GM12872 (cell line): Measurements from ENCODE around the gene SLC25A34.

ENCODE experiments used
- TF ChIP-seq, protein P1 (sequence below): IDR thresholded peaks from 3 replicates; pipeline ENCODE4 v1.5.1; 2011; ENCODE audit warnings: low read depth, mild to moderate bottlenecking, low read length, moderate library complexity; ENCODE audit not compliant: insufficient read depth

The SLC25A34 gene

GRCh38 chr1:15762546-15762945 lies 26.5 kb downstream of the SLC25A34 start:
- TF ChIP-seq, protein P1, sequence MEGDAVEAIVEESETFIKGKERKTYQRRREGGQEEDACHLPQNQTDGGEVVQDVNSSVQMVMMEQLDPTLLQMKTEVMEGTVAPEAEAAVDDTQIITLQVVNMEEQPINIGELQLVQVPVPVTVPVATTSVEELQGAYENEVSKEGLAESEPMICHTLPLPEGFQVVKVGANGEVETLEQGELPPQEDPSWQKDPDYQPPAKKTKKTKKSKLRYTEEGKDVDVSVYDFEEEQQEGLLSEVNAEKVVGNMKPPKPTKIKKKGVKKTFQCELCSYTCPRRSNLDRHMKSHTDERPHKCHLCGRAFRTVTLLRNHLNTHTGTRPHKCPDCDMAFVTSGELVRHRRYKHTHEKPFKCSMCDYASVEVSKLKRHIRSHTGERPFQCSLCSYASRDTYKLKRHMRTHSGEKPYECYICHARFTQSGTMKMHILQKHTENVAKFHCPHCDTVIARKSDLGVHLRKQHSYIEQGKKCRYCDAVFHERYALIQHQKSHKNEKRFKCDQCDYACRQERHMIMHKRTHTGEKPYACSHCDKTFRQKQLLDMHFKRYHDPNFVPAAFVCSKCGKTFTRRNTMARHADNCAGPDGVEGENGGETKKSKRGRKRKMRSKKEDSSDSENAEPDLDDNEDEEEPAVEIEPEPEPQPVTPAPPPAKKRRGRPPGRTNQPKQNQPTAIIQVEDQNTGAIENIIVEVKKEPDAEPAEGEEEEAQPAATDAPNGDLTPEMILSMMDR: no peak

DNA sequence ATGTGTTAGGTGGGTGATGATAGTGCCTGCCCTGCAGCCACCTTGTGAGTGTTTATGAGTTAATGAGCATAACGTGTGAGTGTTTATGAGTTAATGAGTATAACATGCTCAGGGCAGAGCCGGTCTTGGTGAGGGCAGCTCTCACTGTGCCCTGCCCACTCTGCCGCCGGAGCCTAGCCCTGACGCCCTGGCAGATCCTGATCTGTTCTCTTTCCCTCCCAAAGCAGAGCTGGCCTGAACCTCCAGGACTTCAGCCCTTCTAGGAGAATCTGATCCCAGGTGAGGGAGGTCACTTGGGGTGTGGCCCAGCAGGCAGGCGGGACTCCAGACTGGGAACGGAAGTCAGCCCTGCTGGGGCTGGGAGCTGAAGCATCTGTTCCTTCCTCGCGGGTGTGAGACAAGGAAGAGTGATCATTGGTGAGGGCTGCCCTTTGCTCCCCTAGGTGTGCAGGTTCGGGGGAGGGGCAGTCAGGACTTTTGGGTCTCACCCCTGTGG lies 28.3 kb downstream of the SLC25A34 start:
- TF ChIP-seq, protein P1: no peak

- TF ChIP-seq, protein P1: no peak
Measured at GRCh38 chr1:15764890-15765289, 28.8 kb downstream of the SLC25A34 start.

DNA sequence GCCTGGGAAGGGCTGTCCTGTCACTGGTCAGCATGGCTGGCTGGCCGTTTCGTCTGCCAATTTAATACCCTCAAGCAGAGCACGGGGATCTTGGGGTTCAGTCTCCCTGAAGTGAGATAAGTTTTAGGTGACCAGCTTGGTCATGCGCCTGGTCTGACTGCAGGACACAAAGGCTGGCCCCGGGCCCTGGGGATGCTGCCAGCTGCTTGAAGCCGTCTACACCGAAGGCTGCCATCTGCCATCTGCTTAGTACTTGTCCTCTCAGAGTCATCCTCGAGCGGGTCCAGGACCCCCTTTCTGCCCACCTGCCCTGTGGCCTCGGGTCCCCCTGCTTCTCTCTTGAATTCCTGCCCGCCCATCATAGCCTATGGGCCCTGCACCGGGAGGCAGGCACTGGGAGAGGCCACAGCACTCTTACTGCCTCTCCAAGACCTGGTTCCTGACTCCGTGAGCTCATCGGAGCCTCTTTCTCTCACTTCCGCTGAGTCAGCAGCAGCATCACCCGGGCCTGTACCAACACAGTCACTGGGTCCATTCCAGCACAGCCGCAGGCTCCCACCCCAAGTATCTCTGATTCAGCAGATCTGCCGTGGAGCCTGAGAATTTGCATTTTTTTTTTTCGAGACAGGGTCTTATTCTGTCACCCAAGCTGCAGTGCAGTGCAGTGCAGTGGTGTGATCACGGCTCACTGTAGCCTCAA lies 29.6 kb downstream of the SLC25A34 start:
- TF ChIP-seq, protein P1: no peak

GRCh38 chr1:15767941-15768340 lies 31.9 kb downstream of the SLC25A34 start:
- TF ChIP-seq, protein P1: no peak

DNA sequence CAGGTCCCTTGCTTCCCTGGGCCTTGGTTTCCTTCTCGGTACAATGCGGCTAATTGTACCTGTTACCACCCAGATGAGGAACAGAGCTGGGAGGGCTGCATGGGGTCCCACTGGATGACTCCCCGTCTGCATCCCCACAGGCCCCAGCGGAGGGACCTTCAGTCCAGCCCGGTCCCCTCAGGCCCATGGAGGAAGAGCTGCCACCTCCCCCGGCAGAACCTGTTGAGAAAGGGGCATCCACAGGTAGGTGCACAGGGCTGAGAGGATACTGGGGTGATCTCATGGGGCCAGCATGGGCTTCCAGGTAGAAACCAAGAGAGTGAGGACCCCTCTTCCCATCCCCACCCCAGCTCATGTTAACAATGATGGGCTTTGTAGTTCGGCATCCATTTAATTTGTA lies 32.3 kb downstream of the SLC25A34 start:
- TF ChIP-seq, protein P1: no peak

DNA sequence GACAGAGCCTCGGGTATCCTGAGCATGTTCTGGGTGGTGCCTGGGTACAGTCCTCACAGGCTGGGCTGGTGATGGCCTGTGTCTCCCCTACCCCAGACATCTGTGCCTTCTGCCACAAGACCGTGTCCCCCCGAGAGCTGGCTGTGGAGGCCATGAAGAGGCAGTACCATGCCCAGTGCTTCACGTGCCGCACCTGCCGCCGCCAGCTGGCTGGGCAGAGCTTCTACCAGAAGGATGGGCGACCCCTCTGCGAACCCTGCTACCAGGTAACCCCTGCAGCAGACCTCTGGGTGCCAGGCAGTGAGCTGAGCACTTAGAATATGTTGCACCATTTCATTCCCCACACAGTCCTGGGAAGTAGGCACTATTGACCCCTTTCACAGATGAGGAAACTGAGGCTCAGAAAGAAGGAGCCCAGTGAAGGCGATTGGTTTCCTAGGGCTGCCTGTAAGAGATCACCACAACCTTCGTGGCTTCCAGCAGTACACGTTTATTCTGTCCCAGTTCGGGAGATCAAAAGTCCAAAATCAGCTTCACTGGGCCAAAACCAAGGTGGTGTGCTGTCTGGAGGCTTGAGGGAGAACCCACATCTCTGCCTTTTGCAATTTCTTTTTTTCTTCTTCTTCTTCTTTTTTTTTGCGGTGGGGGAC lies 34.4 kb downstream of the SLC25A34 start:
- TF ChIP-seq, protein P1: no peak
